GM04504 (cell line): Measurements from ENCODE around the gene PRLR.
"Not testable (repeated sequence)": the region's sequence is repeated elsewhere in the genome, so short reads cannot be mapped to it uniquely, and the experiment has no call there.

Experiments
- DNase-seq: peaks from one replicate; pipeline ENCODE4 v3.0.0-alpha.2; 2012; ENCODE audit warnings: low read depth

The PRLR gene

DNA sequence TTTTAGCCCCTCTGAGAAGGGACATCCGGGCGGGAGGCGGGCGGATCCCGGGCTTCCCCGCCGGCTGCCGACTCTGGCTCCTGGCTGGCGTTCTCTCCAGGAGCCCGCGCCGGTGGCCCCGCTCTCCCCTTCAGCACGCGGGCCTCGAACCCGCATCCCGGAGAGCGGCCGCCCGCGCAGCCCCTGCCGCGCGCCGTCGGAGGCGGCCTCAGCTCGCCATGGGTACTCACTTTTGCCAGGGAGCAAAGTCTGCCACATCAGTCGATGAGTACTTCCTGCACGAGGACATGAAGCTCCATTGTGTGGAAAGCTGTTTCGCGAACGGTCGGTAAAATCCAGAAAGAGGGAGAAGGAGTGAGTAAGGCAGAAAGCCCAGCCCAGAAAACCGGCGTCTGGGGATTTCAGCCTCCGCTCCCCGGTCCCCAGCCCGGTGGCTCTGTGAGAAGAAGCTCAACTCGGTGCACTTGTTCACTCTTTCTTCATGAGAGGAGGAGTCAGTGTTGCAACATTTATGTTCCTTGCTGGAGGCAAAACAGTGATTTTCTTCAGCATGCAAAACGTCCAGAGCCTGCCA, at the start of gene PRLR:
TSS of gene PRLR (minus strand) at position 450 of the 574 bp plus-strand sequence. CDS start 140,867 bp downstream, outside the sequence.
- DNase-seq: peak; percentile 15

DNA sequence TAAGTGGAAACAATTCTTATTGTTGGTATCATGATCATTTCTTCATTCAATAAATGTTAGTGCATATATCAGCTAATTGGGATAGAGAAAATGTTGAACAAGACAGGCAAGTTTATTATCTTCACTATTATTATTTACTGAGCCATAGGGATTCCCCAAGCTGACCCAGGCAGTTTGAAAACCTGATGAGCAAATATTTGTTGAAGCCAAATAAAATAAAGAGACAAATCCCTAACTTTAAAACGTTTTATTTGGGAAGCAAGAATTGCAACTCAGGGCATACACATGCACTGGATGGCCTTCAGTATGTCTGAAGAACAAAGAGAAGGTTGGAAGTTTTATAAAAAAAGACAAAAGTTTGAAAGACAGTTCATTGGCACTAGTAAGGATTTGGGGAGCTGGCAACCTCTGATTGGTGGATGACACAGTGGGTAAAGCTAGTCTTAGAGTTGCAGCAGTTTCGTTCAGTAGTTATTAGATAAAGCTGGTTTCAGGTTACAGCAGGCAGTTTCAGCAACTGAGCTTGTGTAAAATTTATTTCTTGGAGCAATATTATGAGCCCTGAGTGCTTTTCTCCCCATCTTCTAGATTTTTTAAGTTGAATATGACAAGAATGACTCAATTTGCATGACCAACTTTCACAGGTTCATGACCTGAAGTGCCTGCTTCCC, 44.7 kb upstream of the PRLR start:
- DNase-seq: no peak

DNA sequence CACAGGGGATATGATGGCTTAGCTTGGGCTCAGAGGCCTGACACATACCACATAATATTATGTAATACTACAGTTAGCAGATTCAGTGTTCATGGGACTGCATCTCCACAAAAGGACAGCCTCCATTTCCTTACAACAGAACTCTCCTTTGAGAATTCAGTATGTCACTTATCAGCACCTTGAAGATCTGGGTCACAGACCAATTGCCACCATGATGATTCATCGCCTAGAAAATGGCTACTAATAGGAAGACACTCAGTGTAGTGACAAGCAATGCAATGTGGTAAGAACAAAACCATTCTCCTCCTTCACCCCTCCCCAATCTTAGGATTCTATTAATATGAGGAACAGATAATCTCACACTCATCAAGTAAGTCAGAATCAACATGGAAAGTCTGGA, 38.7 kb upstream of the PRLR start:
- no peak for DNase-seq

DNA sequence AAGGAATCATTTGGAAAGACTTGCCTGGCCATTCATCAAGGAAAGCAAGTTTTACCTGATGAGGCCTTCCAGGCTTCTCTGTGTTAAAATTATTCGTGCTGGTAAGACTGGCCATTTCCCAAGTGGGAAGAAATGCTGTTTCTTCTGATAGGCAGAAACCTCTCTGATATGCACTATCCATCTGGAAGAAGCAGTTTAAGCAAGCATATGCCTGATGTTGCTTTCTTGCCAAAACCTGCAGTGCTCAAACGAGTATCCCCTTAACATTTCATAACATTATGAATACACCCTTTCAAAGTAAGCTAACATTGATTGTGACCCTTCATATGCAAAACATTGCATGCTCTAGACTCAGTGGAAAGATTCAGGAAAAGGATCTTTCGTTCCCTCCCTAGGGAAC, 36.0 kb upstream of the PRLR start:
- no peak for DNase-seq

DNA sequence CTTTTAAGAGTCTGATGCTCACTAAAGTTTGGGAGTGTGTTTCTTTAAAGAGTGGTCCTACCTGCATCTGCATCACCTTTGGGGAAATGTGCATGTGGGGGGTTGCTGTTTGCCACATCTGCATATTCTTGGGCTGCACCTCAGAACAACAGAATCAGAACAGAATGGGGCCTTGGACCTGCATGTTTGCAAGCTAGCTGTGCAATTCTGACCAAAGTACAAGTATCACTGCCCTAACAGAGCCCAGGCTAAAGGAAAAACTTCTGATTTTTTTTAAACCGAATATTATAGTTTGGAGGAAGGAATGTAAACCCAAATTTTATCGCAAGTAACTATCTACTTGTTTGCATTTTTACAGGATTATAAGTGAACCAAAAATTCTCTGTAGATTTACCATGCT, 34.2 kb upstream of the PRLR start:
- DNase-seq: no peak

- no peak for DNase-seq
These were observed 33.1 kb upstream of the PRLR start for GRCh38 chr5:35263266-35263877.

- no peak for DNase-seq
These were observed 23.3 kb upstream of the PRLR start for GRCh38 chr5:35253582-35253981.

- DNase-seq: no peak
These were observed 22.7 kb upstream of the PRLR start for GRCh38 chr5:35252963-35253362.

- no peak for DNase-seq
These were observed 18.8 kb upstream of the PRLR start for GRCh38 chr5:35248843-35249780.

DNA sequence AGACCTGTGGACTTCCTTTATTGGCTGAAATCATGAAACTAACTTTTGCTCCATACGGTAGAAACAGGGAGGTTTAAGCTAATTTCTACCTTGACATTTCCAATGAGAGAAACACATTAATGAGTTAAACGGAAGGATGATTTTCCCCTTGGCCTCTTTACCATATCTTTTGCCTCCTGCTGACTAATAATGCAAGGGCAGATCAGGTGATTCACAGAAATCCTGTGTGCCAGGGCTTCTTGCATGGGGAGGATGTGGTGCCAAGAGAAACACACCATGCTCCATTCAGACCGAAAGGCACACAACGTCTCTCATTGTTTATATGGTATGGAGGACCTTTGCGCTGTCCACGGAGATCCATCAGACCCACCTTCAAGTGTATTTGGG, 17.4 kb upstream of the PRLR start:
- no peak for DNase-seq

- no peak for DNase-seq
These were observed 16.8 kb upstream of the PRLR start for GRCh38 chr5:35246900-35247647.

DNA sequence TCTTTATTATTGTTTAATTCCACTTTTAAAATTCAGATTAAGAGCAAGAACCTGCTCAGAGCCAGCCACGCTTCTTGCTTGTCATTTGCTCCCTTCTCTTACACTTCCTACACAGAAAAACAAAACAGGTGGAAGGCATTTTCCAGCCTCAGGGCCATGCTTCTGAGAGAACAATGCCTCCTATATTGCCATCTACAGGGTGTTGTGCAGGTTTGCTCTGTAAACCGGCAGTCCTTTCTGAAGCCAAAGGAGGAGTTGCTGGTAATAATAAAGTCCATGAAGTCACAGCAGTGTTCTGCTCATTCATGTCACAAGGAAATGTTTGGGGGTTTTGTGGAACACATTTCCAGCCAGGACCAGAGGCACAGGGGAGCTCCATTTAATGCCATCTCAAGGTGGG, 16.1 kb upstream of the PRLR start:
- DNase-seq: no peak

GRCh38 chr5:35245371-35245770, 15.1 kb upstream of the PRLR start:
- DNase-seq: not testable (repeated sequence)

DNA sequence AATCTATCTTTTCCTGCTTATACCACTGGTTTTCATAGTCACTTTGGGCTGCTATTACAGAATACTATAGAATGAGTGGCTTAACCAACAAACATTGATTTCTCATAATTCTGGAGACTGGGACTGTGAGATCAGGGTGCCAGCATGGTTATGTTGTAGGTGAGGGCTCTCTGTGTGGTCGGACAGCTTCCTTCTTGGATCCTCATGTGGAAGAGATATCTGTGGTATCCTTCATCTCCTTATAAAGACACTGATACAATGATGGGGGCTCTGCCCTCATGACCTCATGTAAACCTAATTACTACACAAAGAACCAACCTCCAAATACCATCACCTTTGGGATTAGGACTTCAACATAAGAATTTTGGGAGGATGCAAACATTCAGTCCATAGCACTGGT, 13.9 kb upstream of the PRLR start:
- no peak for DNase-seq

DNA sequence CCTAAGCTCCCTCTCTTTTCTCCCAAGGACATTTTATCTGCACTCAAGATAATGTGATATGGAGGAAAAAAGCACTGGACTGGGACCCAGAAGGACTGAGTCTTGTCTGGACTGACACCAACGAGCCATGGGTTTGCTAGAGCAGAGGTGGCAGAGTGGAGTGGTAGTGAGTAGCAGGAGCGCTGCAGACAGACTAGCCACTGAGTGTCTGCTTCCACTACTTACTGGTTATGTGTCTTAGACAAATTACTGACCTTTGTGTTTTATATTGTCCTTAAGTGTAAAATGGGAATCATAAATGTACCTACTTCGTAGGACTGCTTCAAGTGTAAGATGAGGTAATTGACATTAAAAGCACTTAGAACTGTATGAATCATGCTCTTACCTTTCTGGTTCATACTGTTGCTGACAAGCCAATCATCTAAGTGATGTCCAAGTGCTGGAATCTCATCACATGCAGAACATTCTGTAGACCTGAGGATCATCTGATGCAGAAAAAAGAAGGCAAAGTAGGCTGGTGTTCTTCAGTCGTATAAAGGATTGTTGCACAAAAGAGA, 12.5 kb upstream of the PRLR start:
- DNase-seq: no peak

DNA sequence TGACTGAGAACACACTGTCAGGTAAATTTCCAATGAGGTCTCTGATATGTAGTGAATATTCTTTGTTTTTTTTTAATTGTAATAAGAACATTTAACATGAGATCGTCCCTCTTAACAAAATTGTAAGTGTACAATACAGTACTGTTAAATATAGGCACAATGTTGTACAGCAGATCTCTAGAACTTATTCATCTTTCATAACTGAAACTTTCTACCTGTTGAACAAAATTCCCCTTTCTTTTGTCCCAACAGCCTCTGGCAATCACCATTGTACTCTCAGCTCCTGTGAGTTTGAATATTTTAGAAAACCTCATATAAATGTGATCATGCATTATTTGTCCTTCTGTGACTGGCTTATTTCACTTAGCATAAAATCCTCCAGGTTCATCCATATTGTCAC, 10.6 kb upstream of the PRLR start:
- DNase-seq: no peak

DNA sequence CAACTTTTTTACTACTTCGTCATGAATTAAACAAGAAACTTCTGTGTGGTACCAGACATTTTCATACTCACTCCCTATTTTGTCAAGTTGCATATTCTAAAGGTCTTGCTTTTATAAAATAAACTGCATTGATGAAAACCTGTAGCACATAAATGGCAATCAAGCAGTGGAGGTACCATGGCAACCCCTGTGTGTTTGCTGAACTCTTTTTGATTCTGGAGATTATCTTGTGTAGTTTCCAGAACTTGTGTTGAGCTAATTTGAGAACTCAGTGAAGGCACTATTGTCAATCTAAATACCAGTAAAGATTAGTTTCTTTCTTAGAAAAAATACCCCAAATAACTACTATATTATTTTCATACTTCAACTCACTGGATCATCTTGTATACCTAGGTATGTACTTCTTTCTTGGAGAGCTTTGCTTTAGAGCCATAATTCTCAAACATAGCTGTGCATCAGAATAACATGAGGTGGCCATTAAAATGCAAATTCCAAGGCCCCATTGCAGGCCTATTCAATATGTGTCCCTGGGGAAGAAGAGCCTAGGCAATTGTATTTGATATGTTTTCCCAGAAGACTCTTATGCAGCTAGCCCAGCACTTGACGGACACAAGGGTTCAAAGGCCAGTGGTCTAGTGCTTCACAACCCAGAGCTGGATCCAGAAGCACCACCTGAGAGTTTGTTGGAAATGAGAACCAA, 9.8 kb upstream of the PRLR start:
- no peak for DNase-seq

DNA sequence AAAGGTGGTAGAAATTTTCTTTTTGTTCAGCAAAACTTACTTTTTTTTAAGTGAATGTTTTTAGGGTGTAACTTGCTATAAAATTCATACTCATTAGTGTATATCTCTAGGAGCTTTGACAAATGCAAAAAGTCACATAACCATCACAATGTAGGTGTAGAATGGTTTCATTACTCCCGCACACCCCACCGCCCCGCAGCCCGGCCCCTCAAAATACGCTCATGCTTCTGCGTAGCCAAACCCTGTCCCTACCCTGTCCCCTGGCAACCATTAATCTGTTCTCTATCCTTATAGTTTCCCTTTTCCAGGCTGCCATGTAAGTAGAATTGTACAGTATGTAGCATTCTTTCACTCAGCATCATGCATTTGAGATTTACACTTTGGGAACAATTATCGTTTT, 9.2 kb upstream of the PRLR start:
- DNase-seq: no peak

- DNase-seq: no peak
These were observed 7.5 kb upstream of the PRLR start for GRCh38 chr5:35237580-35238376.

DNA sequence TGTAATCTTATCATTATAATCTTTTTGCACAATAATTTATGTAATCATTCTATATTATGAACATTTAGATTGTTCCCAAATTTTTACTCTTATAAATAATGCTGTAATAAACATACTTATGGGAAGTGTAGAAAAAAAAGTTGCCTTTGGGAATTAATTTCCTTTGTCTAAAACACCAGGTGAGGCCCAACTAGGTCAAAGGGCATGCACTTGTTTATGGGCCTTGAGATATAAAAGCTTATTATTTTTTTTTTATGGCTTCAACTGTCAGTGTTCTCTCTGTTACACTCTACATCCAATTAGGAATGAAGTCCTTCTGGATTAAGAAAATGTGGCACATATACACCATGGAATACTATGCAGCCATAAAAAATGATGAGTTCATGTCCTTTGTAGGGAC, 6.5 kb upstream of the PRLR start:
- no peak for DNase-seq
